Spleen (tissue), 7 donors: ENCODE results near the gene LY6G6D.

Source experiments
- POLR2A ChIP-seq, 3 donors: fragments of 450-650 bp; IDR thresholded peaks; one replicate each; pipeline ENCODE4 v1.5.1; 2017; ENCODE audit warnings: antibody characterized with exemption in 3 of 3, mild to moderate bottlenecking in 1 of 3
- POLR2AphosphoS5 ChIP-seq, 3 donors: sonication (generic); formaldehyde crosslinking; IDR thresholded peaks; one replicate each; pipeline ENCODE4 v1.5.1; 2017; ENCODE audit warnings: antibody characterized with exemption in 3 of 3
- TF ChIP-seq, protein P1 (sequence below), 11 experiments: fragments of 200-600 bp in 7 of 11; fragments of 450-650 bp in 4 of 11; sonication (generic) in 4 of 11; IDR thresholded peaks in 8 of 11; conservative IDR thresholded peaks in 3 of 11; 1 replicate in 7 of 11; 2 replicates in 4 of 11; pipeline versions ENCODE4 v1.4.0 to v1.8.0; 2016 to 2021; ENCODE audit warnings: antibody characterized with exemption in 11 of 11, inconsistent platforms in 4 of 11, mild to moderate bottlenecking in 1 of 11
- donor health status: DM: no; HTN: no; CAD: no; lungs with moderate emphysema.
- donor health status: DM: no; HTN: no; CAD: no.
- donor health status: DM: no; HTN: no; CAD: no.

DNA sequence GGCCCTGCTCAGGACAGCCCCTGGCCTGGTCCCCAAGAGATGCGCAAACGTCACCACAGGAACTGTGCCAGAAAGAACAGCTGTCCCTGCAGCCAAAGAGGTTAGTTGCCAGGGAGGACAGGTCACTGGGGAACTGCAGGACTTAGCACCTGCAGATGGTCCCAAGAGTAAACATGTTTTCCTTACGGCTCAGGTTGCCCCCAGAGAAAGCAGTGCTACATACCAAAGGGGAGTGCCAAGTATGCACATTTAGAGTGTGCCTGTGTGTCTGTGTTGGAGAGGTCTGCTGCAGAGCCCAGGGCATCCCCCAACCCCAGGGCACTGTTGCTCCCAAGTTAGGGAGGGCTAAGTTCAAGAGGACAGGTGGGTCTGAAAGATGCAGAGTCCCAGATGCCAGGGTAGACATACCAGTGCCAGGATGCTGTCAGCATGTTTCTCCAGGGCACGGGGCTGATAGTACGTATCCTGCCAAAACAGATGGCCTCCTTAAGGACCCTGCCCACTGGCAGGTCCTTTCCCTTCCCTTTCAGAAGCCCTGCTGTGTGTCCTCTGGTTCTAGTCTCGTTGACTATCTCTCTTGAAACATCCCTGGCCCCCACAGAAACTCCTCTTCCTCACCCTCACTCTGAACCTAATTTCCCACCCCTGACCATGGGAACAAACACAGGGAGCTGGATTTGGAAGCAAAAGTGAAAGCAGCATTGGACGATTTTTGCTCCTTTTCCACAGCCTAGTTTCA, 13.3 kb upstream of the LY6G6D start:
- TF ChIP-seq, protein P1, sequence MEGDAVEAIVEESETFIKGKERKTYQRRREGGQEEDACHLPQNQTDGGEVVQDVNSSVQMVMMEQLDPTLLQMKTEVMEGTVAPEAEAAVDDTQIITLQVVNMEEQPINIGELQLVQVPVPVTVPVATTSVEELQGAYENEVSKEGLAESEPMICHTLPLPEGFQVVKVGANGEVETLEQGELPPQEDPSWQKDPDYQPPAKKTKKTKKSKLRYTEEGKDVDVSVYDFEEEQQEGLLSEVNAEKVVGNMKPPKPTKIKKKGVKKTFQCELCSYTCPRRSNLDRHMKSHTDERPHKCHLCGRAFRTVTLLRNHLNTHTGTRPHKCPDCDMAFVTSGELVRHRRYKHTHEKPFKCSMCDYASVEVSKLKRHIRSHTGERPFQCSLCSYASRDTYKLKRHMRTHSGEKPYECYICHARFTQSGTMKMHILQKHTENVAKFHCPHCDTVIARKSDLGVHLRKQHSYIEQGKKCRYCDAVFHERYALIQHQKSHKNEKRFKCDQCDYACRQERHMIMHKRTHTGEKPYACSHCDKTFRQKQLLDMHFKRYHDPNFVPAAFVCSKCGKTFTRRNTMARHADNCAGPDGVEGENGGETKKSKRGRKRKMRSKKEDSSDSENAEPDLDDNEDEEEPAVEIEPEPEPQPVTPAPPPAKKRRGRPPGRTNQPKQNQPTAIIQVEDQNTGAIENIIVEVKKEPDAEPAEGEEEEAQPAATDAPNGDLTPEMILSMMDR (IDR thresholded peaks at IDR 0.05 in 8 of 11, conservative IDR thresholded peaks at IDR 0.05 in 3 of 11) = no peak
- TF ChIP-seq POLR2AphosphoS5 (IDR thresholded peaks at IDR 0.05) (no peak), POLR2A (IDR thresholded peaks at IDR 0.05) (no peak)
